Liver (tissue), 9 donors: ENCODE data around the gene DDX46. TPM values are rescaled to one million over a fixed set of nuclear protein-coding genes. Genes with fewer than 3 reads are reported as not detected.

Experiments
- DNase-seq: peaks from one replicate; pipeline ENCODE4 v3.0.0-alpha.2; 2017; ENCODE audit warnings: low spot score
- H3K27ac ChIP-seq, 2 donors: one replicate each; pipeline ENCODE4 v1.7.0; 2013; ENCODE audit warnings: inconsistent platforms in 2 of 2, low read length in 2 of 2, control low read depth in 1 of 2, low read depth in 1 of 2, mild to moderate bottlenecking in 1 of 2
- H3K27me3 ChIP-seq, 4 donors: one replicate each; pipeline versions ENCODE4 v1.6.1 to v1.7.0; 2013; ENCODE audit warnings: low read length in 3 of 4, inconsistent platforms in 1 of 4, mild to moderate bottlenecking in 1 of 4, moderate library complexity in 1 of 4; ENCODE audit not compliant: control insufficient read depth in 4 of 4, insufficient read depth in 4 of 4
- H3K36me3 ChIP-seq, 4 donors: one replicate each; pipeline versions ENCODE4 v1.6.1 to v1.7.0; 2013; ENCODE audit warnings: low read length in 3 of 4, mild to moderate bottlenecking in 3 of 4, low read depth in 1 of 4, moderate library complexity in 1 of 4; ENCODE audit not compliant: control insufficient read depth in 4 of 4, insufficient read depth in 3 of 4
- H3K4me1 ChIP-seq, 4 donors: one replicate each; pipeline versions ENCODE4 v1.6.1 to v1.7.0; 2013; ENCODE audit warnings: low read length in 3 of 4, mild to moderate bottlenecking in 3 of 4, moderate library complexity in 1 of 4; ENCODE audit not compliant: control insufficient read depth in 4 of 4, insufficient read depth in 4 of 4
- H3K4me3 ChIP-seq, 3 donors: one replicate each; pipeline versions ENCODE4 v1.6.1 to v1.7.0; 2013; ENCODE audit warnings: low read length in 3 of 3, control low read depth in 1 of 3, low read depth in 1 of 3, mild to moderate bottlenecking in 1 of 3
- H3K9ac ChIP-seq, 2 donors: one replicate each; pipeline ENCODE4 v1.7.0; 2013; ENCODE audit warnings: low read length in 2 of 2, mild to moderate bottlenecking in 2 of 2, moderate library complexity in 2 of 2, control low read depth in 1 of 2, low read depth in 1 of 2
- H3K9me3 ChIP-seq, 4 donors: one replicate each; pipeline versions ENCODE4 v1.6.1 to v1.7.0; 2013; ENCODE audit warnings: low read length in 3 of 4; ENCODE audit not compliant: control insufficient read depth in 4 of 4
- ATF3 ChIP-seq: IDR thresholded peaks from 2 replicates; pipeline ENCODE4 v1.6.1; 2016; ENCODE audit warnings: antibody characterized with exemption
- CTCF ChIP-seq: fragments of 150-350 bp; IDR thresholded peaks from 2 replicates; pipeline ENCODE4 v1.5.1; 2017; ENCODE audit warnings: improper control_type of control experiment, low read depth, low read length; ENCODE audit not compliant: missing input control
- EGR1 ChIP-seq, 2 donors: IDR thresholded peaks; 2 replicates each; pipeline ENCODE4 v1.6.1; 2016 to 2018; ENCODE audit warnings: antibody characterized with exemption in 2 of 2, low read depth in 2 of 2
- FOXA1 ChIP-seq: IDR thresholded peaks from 2 replicates; pipeline ENCODE4 v1.6.1; 2016; ENCODE audit warnings: antibody characterized with exemption
- FOXA2 ChIP-seq: IDR thresholded peaks from 2 replicates; pipeline ENCODE4 v1.6.1; 2016; ENCODE audit warnings: antibody characterized with exemption
- GABPA ChIP-seq, 2 donors: IDR thresholded peaks in 1 of 2; conservative IDR thresholded peaks in 1 of 2; 2 replicates each; pipeline ENCODE4 v1.6.1; 2016; ENCODE audit warnings: antibody characterized with exemption in 2 of 2, mild to moderate bottlenecking in 1 of 2, moderate library complexity in 1 of 2
- HNF4A ChIP-seq, 2 donors: conservative IDR thresholded peaks; 2 replicates each; pipeline ENCODE4 v1.6.1; 2016; ENCODE audit warnings: antibody characterized with exemption in 2 of 2, mild to moderate bottlenecking in 2 of 2
- HNF4G ChIP-seq: IDR thresholded peaks from 2 replicates; pipeline ENCODE4 v1.6.1; 2016; ENCODE audit warnings: antibody characterized with exemption
- JUND ChIP-seq, 2 donors: IDR thresholded peaks; 2 replicates each; pipeline ENCODE4 v1.6.1; 2016; ENCODE audit warnings: antibody characterized with exemption in 2 of 2
- MAX ChIP-seq: IDR thresholded peaks from 2 replicates; pipeline ENCODE4 v1.6.1; 2016; ENCODE audit warnings: antibody characterized with exemption
- NR2F2 ChIP-seq: IDR thresholded peaks from 2 replicates; pipeline ENCODE4 v1.6.1; 2016; ENCODE audit warnings: antibody characterized with exemption
- RAD21 ChIP-seq, 2 donors: IDR thresholded peaks; 2 replicates each; pipeline ENCODE4 v1.6.1; 2016; ENCODE audit warnings: antibody characterized with exemption in 2 of 2, mild to moderate bottlenecking in 2 of 2
- REST ChIP-seq: IDR thresholded peaks from 2 replicates; pipeline ENCODE4 v1.6.1; 2016; ENCODE audit warnings: antibody characterized with exemption, mild to moderate bottlenecking
- RXRA ChIP-seq, 2 donors: IDR thresholded peaks; 2 replicates each; pipeline ENCODE4 v1.6.1; 2017 to 2018; ENCODE audit warnings: antibody characterized with exemption in 2 of 2, mild to moderate bottlenecking in 1 of 2
- SP1 ChIP-seq: IDR thresholded peaks from 2 replicates; pipeline ENCODE4 v1.6.1; 2018; ENCODE audit warnings: antibody characterized with exemption, mild to moderate bottlenecking
- TAF1 ChIP-seq: conservative IDR thresholded peaks from 2 replicates; pipeline ENCODE4 v1.6.1; 2016; ENCODE audit warnings: antibody characterized with exemption, mild to moderate bottlenecking
- YY1 ChIP-seq: IDR thresholded peaks from 2 replicates; pipeline ENCODE4 v1.6.1; 2016; ENCODE audit warnings: antibody characterized with exemption, mild to moderate bottlenecking
- ZBTB33 ChIP-seq: IDR thresholded peaks from 2 replicates; pipeline ENCODE4 v1.6.1; 2016; ENCODE audit warnings: antibody characterized with exemption
- WGBS: extraction: QIAGEN DNeasy Blood & Tissue Kit; methylation state at CpG from one replicate; pipeline ENCODE4 v1.1.7; 2013; 5-methylcytosine and 5-hydroxymethylcytosine counted together
- polyA plus RNA-seq, 2 donors: library from polyadenylated mRNA; stranded (reverse) in 1 of 2; unstranded in 1 of 2; fragments of 200-250 nt in 1 of 2; fragments of >200 nt in 1 of 2; fragmentation: Nextera tagmentation in 1 of 2; extraction: Ambion mirVana in 1 of 2; gene quantifications; one replicate each; pipeline versions ENCODE4 v1.2.1 to v1.2.3, GENCODE V29; 2013 to 2015
- total RNA-seq, 2 donors: library from RNA; depleted of rRNA; stranded (reverse); fragments of >200 nt; gene quantifications; one replicate each; pipeline ENCODE4 v1.2.3, GENCODE V29; 2014
- donor health status: healthy.
- donor health status: healthy.
- donor health status: healthy.
- donor health status: healthy.
- donor health status: healthy.

The DDX46 gene
- total and polyA plus RNA-seq, 4 donors: 11.2 to 24.3 (median 16.0) TPM

GRCh38 chr5:134874831-134875655 is 116.5 kb downstream of the DDX46 start:
- Histone ChIP-seq H3K4me1 (peaks cover 0 to 11% (median 5%) of the 10 kb centered on the region in 4 donors), H3K36me3 (no peaks in the 10 kb centered on the region), H3K9ac (peak overlapping the region; percentile 78 to 89), H3K27ac (peak overlapping the region; percentile 73 to 87), H3K9me3 (no peaks in the 10 kb centered on the region), H3K4me3 (peak overlapping the region; percentile 71 to 82 (median 81)), H3K27me3 (no peaks in the 10 kb centered on the region)
- DNase-seq: peak; percentile 45
- WGBS: 28% methylated on average over 20 of the region's 20 CpGs
- TF ChIP-seq CTCF (no peak), FOXA2 (no peak), NR2F2 (no peak), JUND (IDR thresholded peaks at IDR 0.05) (peak in 1 of 2 donors; percentile 33), RAD21 (IDR thresholded peaks at IDR 0.05) (no peak)

GRCh38 chr5:134877159-134877558 is 118.6 kb downstream of the DDX46 start:
- Histone ChIP-seq H3K4me1 (peaks cover 0 to 11% (median 5%) of the 10 kb centered on the region in 4 donors), H3K36me3 (no peaks in the 10 kb centered on the region), H3K27ac (no peak overlapping the region), H3K9ac (no peak overlapping the region), H3K4me3 (no peak overlapping the region), H3K27me3 (no peaks in the 10 kb centered on the region), H3K9me3 (no peaks in the 10 kb centered on the region)
- DNase-seq: no peak
- TF ChIP-seq FOXA1 (no peak), NR2F2 (no peak), JUND (IDR thresholded peaks at IDR 0.05) (no peak), ZBTB33 (no peak), REST (no peak), HNF4G (no peak), RXRA (IDR thresholded peaks at IDR 0.05) (no peak), ATF3 (no peak), RAD21 (IDR thresholded peaks at IDR 0.05) (no peak), YY1 (no peak), TAF1 (no peak), EGR1 (IDR thresholded peaks at IDR 0.05; ENCODE audit: low read depth in 2 of 2) (no peak), SP1 (no peak), CTCF (no peak), MAX (no peak), FOXA2 (no peak), GABPA (IDR thresholded peaks at IDR 0.05 in 1 of 2, conservative IDR thresholded peaks at IDR 0.05 in 1 of 2) (no peak), HNF4A (conservative IDR thresholded peaks at IDR 0.05) (no peak)
